ENCODE measurements around the gene APH1A. TPM values are rescaled to one million over a fixed set of nuclear protein-coding genes. Genes with fewer than 3 reads are reported as not detected.
"Not testable (repeated sequence)": the region's sequence is repeated elsewhere in the genome, so short reads cannot be mapped to it uniquely, and the experiment has no call there.

The APH1A gene
- total and polyA plus RNA-seq, 5 donors from 2014 or later = 74.0 to 119 (median 79.0) TPM

DNA sequence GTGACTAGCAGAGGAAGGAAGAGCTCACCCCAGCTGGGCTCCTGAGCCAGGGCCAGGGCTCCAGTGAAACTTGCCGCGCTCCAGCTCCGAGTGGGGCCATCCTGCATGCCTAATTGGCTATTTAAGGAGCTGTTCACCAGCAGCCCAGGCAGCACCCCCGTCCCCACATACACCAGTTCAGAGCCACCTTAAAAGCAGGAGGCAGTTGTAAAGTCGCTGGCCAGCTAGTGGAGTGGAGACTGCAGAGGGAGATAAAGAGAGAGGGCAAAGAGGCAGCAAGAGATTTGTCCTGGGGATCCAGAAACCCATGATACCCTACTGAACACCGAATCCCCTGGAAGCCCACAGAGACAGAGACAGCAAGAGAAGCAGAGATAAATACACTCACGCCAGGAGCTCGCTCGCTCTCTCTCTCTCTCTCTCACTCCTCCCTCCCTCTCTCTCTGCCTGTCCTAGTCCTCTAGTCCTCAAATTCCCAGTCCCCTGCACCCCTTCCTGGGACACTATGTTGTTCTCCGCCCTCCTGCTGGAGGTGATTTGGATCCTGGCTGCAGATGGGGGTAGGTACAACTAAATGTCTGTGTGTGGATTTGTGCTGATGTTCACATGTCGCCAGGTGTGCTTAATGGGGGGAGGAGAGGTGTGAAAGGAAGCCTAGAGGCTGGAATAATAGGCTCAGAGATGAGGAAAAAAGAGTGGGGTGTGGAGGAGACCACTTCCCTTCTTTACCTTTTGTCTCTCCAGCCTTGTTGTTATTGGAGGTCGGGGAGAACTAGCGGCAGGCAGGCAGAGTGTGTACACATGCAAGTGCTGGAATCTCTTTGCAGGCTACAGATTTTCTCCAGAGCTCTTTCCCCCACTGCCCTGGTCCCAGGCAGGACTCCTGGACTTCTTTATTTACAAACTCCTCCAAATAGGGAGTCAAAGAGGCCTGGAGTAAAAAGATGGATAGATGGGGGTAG, 10.9 kb downstream of the APH1A start, which contains the start of gene CA14:
Gene CA14 (plus strand): TSS at position 151 of the 962 bp plus-strand sequence. CDS start 355 bp downstream, at position 506.
- Mint-ChIP-seq H3K9me3 (no peaks in the 10 kb centered on the region), H3K27ac (no peak within 1 kb of the TSS), H3K27me3 (peaks cover 64% of the 10 kb centered on the region), H3K36me3 (no peaks in the 10 kb centered on the region), H3K4me1 (peaks cover 5 to 18% (median 13%) of the 10 kb centered on the region in 4 donors), H3K4me3 (peak within 1 kb of the TSS in 1 of 4 donors; percentile 61)
- peaks cover 12% of the 10 kb centered on the region for H3K4me1 ChIP-seq (ENCODE audit: control insufficient read depth, insufficient read depth, low read length, poor library complexity, severe bottlenecking)
- DNase-seq (no peak), ATAC-seq (ENCODE audit: low read depth in 2 of 2) (no peak)
- peaks cover 27% of the 10 kb centered on the region for H3K27me3 ChIP-seq (ENCODE audit: control insufficient read depth, insufficient read depth, low read length)
- H3K27ac ChIP-seq (ENCODE audit: insufficient read depth, low read length, poor library complexity, severe bottlenecking) = no peak within 1 kb of the TSS
- no peaks in the 10 kb centered on the region for H3K36me3 ChIP-seq (ENCODE audit: control insufficient read depth, insufficient read depth, low read length)
- no peak within 1 kb of the TSS for H3K4me3 ChIP-seq (ENCODE audit: low read depth, low read length)
- H3K9me3 ChIP-seq (ENCODE audit: control insufficient read depth in 2 of 2, low read length in 2 of 2) = no peaks in the 10 kb centered on the region

DNA sequence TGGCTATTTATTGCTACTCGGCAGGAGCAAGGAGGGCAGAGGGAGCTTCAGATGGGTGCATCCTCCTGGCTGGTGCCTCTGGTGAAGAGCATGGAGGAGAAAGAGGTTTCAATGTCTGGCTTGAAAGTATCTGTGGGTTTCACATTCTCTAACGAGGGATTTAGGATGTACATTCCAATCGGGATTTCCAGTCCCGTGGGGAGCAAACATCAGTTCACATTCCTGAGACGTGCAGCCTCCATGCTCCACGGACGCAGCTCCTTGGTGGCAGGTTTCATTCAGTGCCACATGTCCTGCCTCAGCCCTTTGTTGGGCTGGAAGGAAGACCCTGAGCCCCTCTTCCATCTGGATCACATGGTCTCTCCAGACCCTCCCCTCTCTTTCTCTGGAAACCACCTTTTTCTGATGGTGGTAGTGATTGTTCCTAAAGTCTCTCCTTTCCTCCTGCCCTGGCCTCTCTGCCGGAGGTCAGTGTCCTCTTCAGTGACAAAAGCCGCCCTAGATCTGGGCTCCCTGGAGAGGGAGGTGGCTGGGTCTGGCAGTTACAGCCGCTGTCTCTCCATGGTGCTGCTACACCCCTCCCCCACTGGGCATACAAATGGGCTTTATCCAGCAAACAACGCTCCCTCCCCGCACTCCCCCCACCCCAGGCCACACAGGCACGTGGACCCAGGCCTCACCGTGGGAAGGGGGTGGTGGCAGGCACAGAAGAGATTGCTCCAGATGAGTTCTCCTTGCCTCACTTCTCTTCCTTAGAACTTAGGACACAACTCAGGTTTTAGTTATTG, 12.1 kb downstream of the APH1A start:
- no peaks in the 10 kb centered on the region for H3K36me3 Mint-ChIP-seq
- H3K4me3 Mint-ChIP-seq = no peak overlapping the region
- ATAC-seq (ENCODE audit: low read depth in 2 of 2) = no peak

DNA sequence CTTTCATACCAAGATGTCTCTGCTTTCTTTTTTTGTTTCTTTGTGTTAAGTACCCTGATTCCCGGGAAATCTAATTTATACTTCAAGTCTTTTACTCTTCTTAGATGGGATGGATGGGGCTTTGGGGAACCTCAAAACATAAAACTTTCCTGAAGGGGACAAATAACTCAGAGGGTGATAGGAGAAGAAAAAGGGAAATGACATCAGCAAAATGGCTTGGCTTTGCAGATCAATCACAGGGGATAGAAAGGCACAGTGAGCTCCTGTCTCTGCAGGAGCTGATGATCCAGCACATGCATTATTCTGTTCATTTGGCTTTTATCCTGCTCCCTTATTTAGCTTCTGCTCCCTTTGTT, 12.6 kb downstream of the APH1A start:
- H3K27ac ChIP-seq (ENCODE audit: insufficient read depth, low read length, poor library complexity, severe bottlenecking) = no peak overlapping the region
- Mint-ChIP-seq H3K4me1 (peaks cover 5 to 18% (median 13%) of the 10 kb centered on the region in 4 donors), H3K36me3 (no peaks in the 10 kb centered on the region), H3K9me3 (no peaks in the 10 kb centered on the region), H3K27me3 (peaks cover 73% of the 10 kb centered on the region), H3K4me3 (peak overlapping the region in 3 of 4 donors; percentile 49 to 61 (median 52)), H3K27ac (peak overlapping the region in 2 of 3 donors; percentile 57 to 88)
- no peaks in the 10 kb centered on the region for H3K36me3 ChIP-seq (ENCODE audit: control insufficient read depth, insufficient read depth, low read length)
- H3K4me3 ChIP-seq (ENCODE audit: low read depth, low read length) = peak overlapping the region; percentile 49
- H3K4me1 ChIP-seq (ENCODE audit: control insufficient read depth, insufficient read depth, low read length, poor library complexity, severe bottlenecking) = peaks cover 12% of the 10 kb centered on the region
- peaks cover 27% of the 10 kb centered on the region for H3K27me3 ChIP-seq (ENCODE audit: control insufficient read depth, insufficient read depth, low read length)
- no peaks in the 10 kb centered on the region for H3K9me3 ChIP-seq (ENCODE audit: control insufficient read depth in 2 of 2, low read length in 2 of 2)
- DNase-seq (no peak), ATAC-seq (ENCODE audit: low read depth in 2 of 2) (no peak)

More for the DNA sequence above, 12.1 kb downstream of the APH1A start:
- no peak for DNase-seq
- no peak overlapping the region for H3K27ac Mint-ChIP-seq
- H3K9me3 Mint-ChIP-seq = no peaks in the 10 kb centered on the region
- Histone ChIP-seq H3K27ac (ENCODE audit: insufficient read depth, low read length, poor library complexity, severe bottlenecking) (no peak overlapping the region), H3K36me3 (ENCODE audit: control insufficient read depth, insufficient read depth, low read length) (no peaks in the 10 kb centered on the region), H3K4me3 (ENCODE audit: low read depth, low read length) (no peak overlapping the region), H3K9me3 (ENCODE audit: control insufficient read depth in 2 of 2, low read length in 2 of 2) (no peaks in the 10 kb centered on the region), H3K4me1 (ENCODE audit: control insufficient read depth, insufficient read depth, low read length, poor library complexity, severe bottlenecking) (peaks cover 12% of the 10 kb centered on the region), H3K27me3 (ENCODE audit: control insufficient read depth, insufficient read depth, low read length) (peaks cover 27% of the 10 kb centered on the region)
- H3K4me1 Mint-ChIP-seq = peaks cover 5 to 18% (median 13%) of the 10 kb centered on the region in 4 donors
- peaks cover 70% of the 10 kb centered on the region for H3K27me3 Mint-ChIP-seq

DNA sequence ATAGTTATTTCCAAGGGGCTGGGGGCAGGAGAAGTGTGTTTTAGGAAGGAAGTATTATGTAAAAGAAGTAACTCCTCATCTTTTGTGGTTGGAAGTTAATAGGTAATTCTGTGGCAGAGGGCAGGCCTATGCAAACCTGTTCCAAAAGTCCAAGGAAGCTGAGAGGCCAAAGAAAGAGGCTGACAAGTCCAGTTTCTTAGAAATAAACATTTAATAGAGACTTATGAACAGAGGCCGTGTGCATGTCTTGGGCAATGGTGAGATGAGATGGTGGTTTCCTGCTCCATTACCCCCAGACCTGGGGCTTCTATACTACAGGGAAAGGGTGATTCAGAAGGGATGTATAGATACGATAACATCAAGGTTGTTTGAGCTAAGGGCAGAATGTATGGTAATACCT, 18.9 kb downstream of the APH1A start:
- Mint-ChIP-seq H3K27ac (no peak overlapping the region), H3K4me1 (no peaks in the 10 kb centered on the region), H3K36me3 (no peaks in the 10 kb centered on the region), H3K9me3 (no peaks in the 10 kb centered on the region), H3K27me3 (peaks cover 25% of the 10 kb centered on the region), H3K4me3 (no peak overlapping the region)
- Histone ChIP-seq H3K27ac (ENCODE audit: insufficient read depth, low read length, poor library complexity, severe bottlenecking) (no peak overlapping the region), H3K36me3 (ENCODE audit: control insufficient read depth, insufficient read depth, low read length) (no peaks in the 10 kb centered on the region), H3K27me3 (ENCODE audit: control insufficient read depth, insufficient read depth, low read length) (no peaks in the 10 kb centered on the region), H3K4me3 (ENCODE audit: low read depth, low read length) (no peak overlapping the region), H3K4me1 (ENCODE audit: control insufficient read depth, insufficient read depth, low read length, poor library complexity, severe bottlenecking) (no peaks in the 10 kb centered on the region), H3K9me3 (ENCODE audit: control insufficient read depth in 2 of 2, low read length in 2 of 2) (no peaks in the 10 kb centered on the region)
- no peak for DNase-seq
- ATAC-seq (ENCODE audit: low read depth in 2 of 2) = no peak

DNA sequence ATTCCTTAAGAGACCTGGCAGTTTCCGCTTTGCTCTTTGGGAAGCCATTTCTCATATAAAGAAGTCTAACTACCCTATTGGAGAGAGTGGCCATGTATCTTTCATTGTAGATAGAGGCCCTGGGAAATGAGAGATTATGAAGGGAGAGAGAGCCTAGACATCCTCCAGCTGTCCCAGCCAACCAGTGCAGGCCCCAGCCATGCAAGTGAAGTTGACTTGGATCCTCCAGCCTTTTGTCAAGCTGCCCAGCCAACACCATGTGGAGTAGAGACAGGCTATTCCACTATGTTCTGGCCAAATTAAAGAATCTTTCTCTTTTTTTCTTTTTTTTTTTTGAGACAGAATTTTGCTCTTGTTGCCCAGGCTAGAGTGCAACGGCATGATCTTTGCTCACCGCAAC, 25.8 kb downstream of the APH1A start:
- Histone ChIP-seq H3K4me3 (ENCODE audit: low read depth, low read length) (no peak overlapping the region), H3K27me3 (ENCODE audit: control insufficient read depth, insufficient read depth, low read length) (no peaks in the 10 kb centered on the region), H3K36me3 (ENCODE audit: control insufficient read depth, insufficient read depth, low read length) (no peaks in the 10 kb centered on the region), H3K4me1 (ENCODE audit: control insufficient read depth, insufficient read depth, low read length, poor library complexity, severe bottlenecking) (no peaks in the 10 kb centered on the region), H3K9me3 (ENCODE audit: control insufficient read depth in 2 of 2, low read length in 2 of 2) (no peaks in the 10 kb centered on the region), H3K27ac (ENCODE audit: insufficient read depth, low read length, poor library complexity, severe bottlenecking) (no peak overlapping the region)
- peaks cover 7% of the 10 kb centered on the region for H3K27me3 Mint-ChIP-seq
- H3K4me3 Mint-ChIP-seq = no peak overlapping the region
- DNase-seq (no peak), ATAC-seq (ENCODE audit: low read depth in 2 of 2) (no peak)
- H3K27ac Mint-ChIP-seq = no peak overlapping the region
- H3K9me3 Mint-ChIP-seq = no peaks in the 10 kb centered on the region
- H3K4me1 Mint-ChIP-seq = no peaks in the 10 kb centered on the region
- H3K36me3 Mint-ChIP-seq = no peaks in the 10 kb centered on the region

DNA sequence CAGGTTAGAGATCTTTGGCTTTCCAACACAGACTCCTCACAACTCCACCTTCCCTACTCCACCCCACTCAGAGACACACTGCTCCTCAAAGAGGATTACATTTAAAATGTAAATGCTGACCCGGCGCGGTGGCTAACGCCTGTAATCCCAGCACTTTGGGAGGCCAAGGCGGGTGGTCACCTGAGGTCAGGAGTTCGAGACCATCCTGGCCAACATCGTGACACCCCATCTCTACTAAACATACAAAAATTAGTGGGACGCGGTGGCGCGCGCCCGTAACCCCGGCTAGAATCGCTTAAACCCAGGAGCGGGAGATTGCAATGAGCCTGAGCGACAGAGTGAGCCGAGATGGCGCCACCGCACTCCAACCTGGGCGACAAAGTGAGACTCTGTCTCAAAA, 31.1 kb downstream of the APH1A start:
- H3K4me3 Mint-ChIP-seq = peak overlapping the region in 2 of 4 donors; percentile 44 to 46
- H3K27me3 Mint-ChIP-seq = no peaks in the 10 kb centered on the region
- Histone ChIP-seq H3K27ac (ENCODE audit: insufficient read depth, low read length, poor library complexity, severe bottlenecking) (no peak overlapping the region), H3K4me3 (ENCODE audit: low read depth, low read length) (no peak overlapping the region), H3K9me3 (ENCODE audit: control insufficient read depth in 2 of 2, low read length in 2 of 2) (no peaks in the 10 kb centered on the region), H3K27me3 (ENCODE audit: control insufficient read depth, insufficient read depth, low read length) (no peaks in the 10 kb centered on the region), H3K36me3 (ENCODE audit: control insufficient read depth, insufficient read depth, low read length) (no peaks in the 10 kb centered on the region), H3K4me1 (ENCODE audit: control insufficient read depth, insufficient read depth, low read length, poor library complexity, severe bottlenecking) (peaks cover 20% of the 10 kb centered on the region)
- ATAC-seq (ENCODE audit: low read depth in 2 of 2) (no peak), DNase-seq (no peak)
- no peaks in the 10 kb centered on the region for H3K9me3 Mint-ChIP-seq
- H3K36me3 Mint-ChIP-seq = peaks cover 5% of the 10 kb centered on the region
- H3K4me1 Mint-ChIP-seq = peaks cover 9 to 20% (median 15%) of the 10 kb centered on the region in 4 donors
- H3K27ac Mint-ChIP-seq = peak overlapping the region in 1 of 3 donors; percentile 28

DNA sequence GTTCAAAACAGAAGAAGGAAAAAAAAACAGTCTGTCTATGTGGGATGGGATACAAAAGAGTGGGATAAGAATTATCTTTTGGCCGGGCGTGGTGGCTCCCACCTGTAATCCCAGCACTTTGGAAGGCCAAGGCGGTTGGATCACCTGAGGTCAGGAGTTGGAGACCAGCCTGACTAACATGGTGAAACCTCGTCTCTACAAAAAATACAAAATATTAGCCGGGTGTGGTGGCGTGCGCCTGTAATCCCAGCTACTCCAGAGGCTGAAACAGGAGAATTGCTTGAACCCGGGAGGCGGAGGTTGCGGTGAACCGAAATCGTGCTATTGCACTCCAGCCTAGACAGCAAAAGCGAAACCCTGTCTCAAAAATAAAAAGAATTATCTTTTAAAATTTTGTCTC, 31.6 kb downstream of the APH1A start:
- H3K4me1 ChIP-seq (ENCODE audit: control insufficient read depth, insufficient read depth, low read length, poor library complexity, severe bottlenecking) = peaks cover 20% of the 10 kb centered on the region
- not testable (repeated sequence) for H3K27ac Mint-ChIP-seq; H3K36me3 ChIP-seq (ENCODE audit: control insufficient read depth, insufficient read depth, low read length); H3K27me3 ChIP-seq (ENCODE audit: control insufficient read depth, insufficient read depth, low read length); H3K27ac ChIP-seq (ENCODE audit: insufficient read depth, low read length, poor library complexity, severe bottlenecking); H3K9me3 Mint-ChIP-seq; ATAC-seq (ENCODE audit: low read depth in 2 of 2); DNase-seq; H3K27me3 Mint-ChIP-seq; H3K4me3 ChIP-seq (ENCODE audit: low read depth, low read length); H3K9me3 ChIP-seq (ENCODE audit: control insufficient read depth in 2 of 2, low read length in 2 of 2); H3K36me3 Mint-ChIP-seq
- Mint-ChIP-seq H3K4me1 (peaks cover 9 to 21% (median 15%) of the 10 kb centered on the region in 4 donors), H3K4me3 (peak overlapping the region in 1 of 4 donors; percentile 44)
